GM12878 (cell line): Measurements from ENCODE around the gene ADAM15. TPM values are rescaled to one million over a fixed set of nuclear protein-coding genes. Genes with fewer than 3 reads are reported as not detected.
A peak's percentile ranks its signal among the peaks of the same experiment; 100 is the strongest.

Source experiments
- ATAC-seq: fragments of 200-7000 bp; cut with Tn5 transposase; 3 replicates; pipeline ENCODE4 v1.9.1; 2020; ENCODE audit warnings: mild to moderate bottlenecking, moderate library complexity
- BruUV-seq: library from RNA; stranded (reverse); fragments of 400-500 nt; replicated peaks from 2 replicates; lab custom pipeline; 2021; lab: Mats Ljungman, UMichigan
- CTCF ChIA-PET: fragments of 300-600 bp; sonication (Branson Sonifier 250); formaldehyde crosslinking; extraction: SDS; loops from one replicate; lab custom pipeline; 2021; ENCODE audit warnings: inconsistent platforms; lab: Yijun Ruan, JAX
- POLR2A ChIA-PET: fragments of 350-600 bp; formaldehyde crosslinking; extraction: SDS; loops from one replicate; lab custom pipeline; 2021; ENCODE audit warnings: inconsistent platforms; lab: Charles Lee
- RAD21 ChIA-PET: fragments of 300-600 bp; sonication (Branson Sonifier 250); formaldehyde crosslinking; loops from one replicate; lab custom pipeline; 2023; ENCODE audit warnings: antibody characterized with exemption; ENCODE audit not compliant: unreplicated experiment; lab: Charles Lee
- SMC1A ChIA-PET: fragments of 300-600 bp; sonication (Branson Sonifier 250); formaldehyde crosslinking; loops from one replicate; lab custom pipeline; 2023; ENCODE audit not compliant: unreplicated experiment, uncharacterized antibody; lab: Charles Lee
- DNase-seq: peaks from one replicate; pipeline ENCODE4 v3.0.0-alpha.2; 2011; ENCODE audit warnings: low read depth, low spot score
- FAIRE-seq: peaks from 3 replicates; lab custom pipeline; 2011; peaks lifted over from hg19 to GRCh38; lab: Jason Lieb, UNC
- H2AFZ ChIP-seq: 2 replicates; pipeline ENCODE4 v1.6.0; 2011; ENCODE audit warnings: low read depth, low read length, control low read depth; ENCODE audit not compliant: control insufficient read depth
- H3K27ac ChIP-seq: 2 replicates; pipeline ENCODE4 v1.5.1; 2011; ENCODE audit warnings: control low read depth; ENCODE audit not compliant: control insufficient read depth, insufficient read depth
- H3K27me3 ChIP-seq, 2 experiments: replicated peaks in 1 of 2; 2 replicates each; pipeline versions ENCODE4 v1.6.0 to v1.6.1; 2011; ENCODE audit warnings: low read length in 1 of 2; ENCODE audit not compliant: control insufficient read depth in 2 of 2, insufficient read depth in 2 of 2
- H3K36me3 ChIP-seq, 2 experiments: 2 replicates each; pipeline ENCODE4 v1.5.1; 2011; ENCODE audit warnings: low read length in 1 of 2; ENCODE audit not compliant: control insufficient read depth in 2 of 2, insufficient read depth in 2 of 2
- H3K4me1 ChIP-seq: 2 replicates; pipeline ENCODE4 v1.6.1; 2011; ENCODE audit warnings: mild to moderate bottlenecking, low read length, moderate library complexity, mixed read lengths; ENCODE audit not compliant: control insufficient read depth, insufficient read depth
- H3K4me2 ChIP-seq: 2 replicates; pipeline ENCODE4 v1.6.0; 2011; ENCODE audit warnings: control low read depth; ENCODE audit not compliant: control insufficient read depth, insufficient read depth
- H3K4me3 ChIP-seq: fragments of 200-600 bp; sonication (generic); 2 replicates; pipeline ENCODE4 v1.5.1; 2016
- H3K79me2 ChIP-seq: 2 replicates; pipeline ENCODE4 v1.6.0; 2011; ENCODE audit warnings: low read length; ENCODE audit not compliant: control insufficient read depth, insufficient read depth
- H3K9ac ChIP-seq: 2 replicates; pipeline ENCODE4 v1.8.0; 2011; ENCODE audit warnings: low read length, control low read depth, mixed read lengths; ENCODE audit not compliant: control insufficient read depth, insufficient read depth
- H3K9me3 ChIP-seq: replicated peaks from 3 replicates; pipeline ENCODE4 v1.5.1; 2011; ENCODE audit warnings: mild to moderate bottlenecking, low read length; ENCODE audit not compliant: control insufficient read depth, insufficient read depth
- H4K20me1 ChIP-seq: 2 replicates; pipeline ENCODE4 v1.6.0; 2011; ENCODE audit not compliant: control insufficient read depth, insufficient read depth
- BRCA1 ChIP-seq: IDR thresholded peaks from 2 replicates; pipeline ENCODE4 v1.6.1; 2011; ENCODE audit warnings: low read depth, low read length, improper control_type of control experiment
- CHD2 ChIP-seq: IDR thresholded peaks from 2 replicates; pipeline ENCODE4 v1.6.1; 2011; ENCODE audit warnings: low read depth, low read length, improper control_type of control experiment, borderline replicate concordance
- CREM ChIP-seq: IDR thresholded peaks from 2 replicates; pipeline ENCODE4 v1.6.1; 2014; ENCODE audit warnings: antibody characterized with exemption, low read depth
- FOXM1 ChIP-seq: IDR thresholded peaks from 2 replicates; pipeline ENCODE4 v1.6.1; 2012; ENCODE audit warnings: low read depth, mild to moderate bottlenecking, inconsistent platforms, low read length, moderate library complexity
- GATAD2B ChIP-seq: fragments of 450-650 bp; conservative IDR thresholded peaks from 2 replicates; pipeline ENCODE4 v1.6.1; 2017; ENCODE audit warnings: low read depth, mild to moderate bottlenecking, moderate library complexity
- KAT2A ChIP-seq: conservative IDR thresholded peaks from 2 replicates; pipeline ENCODE4 v1.6.1; 2011; ENCODE audit warnings: low read depth, low read length; ENCODE audit not compliant: control insufficient read depth
- MEF2A ChIP-seq: IDR thresholded peaks from 2 replicates; pipeline ENCODE4 v1.6.1; 2011; ENCODE audit warnings: low read depth, mild to moderate bottlenecking, low read length, moderate library complexity; ENCODE audit not compliant: insufficient read depth
- NR2C1 ChIP-seq: fragments of 450-650 bp; IDR thresholded peaks from 2 replicates; pipeline ENCODE4 v1.6.1; 2017; ENCODE audit warnings: antibody characterized with exemption, mild to moderate bottlenecking, moderate library complexity
- NRF1 ChIP-seq: conservative IDR thresholded peaks from 2 replicates; pipeline ENCODE4 v1.6.1; 2011; ENCODE audit warnings: mild to moderate bottlenecking, low read depth, low read length, improper control_type of control experiment
- SIX5 ChIP-seq: IDR thresholded peaks from 2 replicates; pipeline ENCODE4 v1.6.1; 2011; ENCODE audit warnings: mild to moderate bottlenecking, low read depth, low read length, moderate library complexity; ENCODE audit not compliant: severe bottlenecking
- SMC3 ChIP-seq: IDR thresholded peaks from 2 replicates; pipeline ENCODE4 v1.6.1; 2011; ENCODE audit warnings: low read length, improper control_type of control experiment, borderline replicate concordance
- SPI1 ChIP-seq: IDR thresholded peaks from 2 replicates; pipeline ENCODE4 v1.6.1; 2011; ENCODE audit warnings: low read depth, mild to moderate bottlenecking, low read length, moderate library complexity, borderline replicate concordance; ENCODE audit not compliant: insufficient read depth
- WGBS: methylation state at CpG from one replicate; pipeline ENCODE4 v1.1.6; 2016; ENCODE audit warnings: low lambda C conversion rate; ENCODE audit not compliant: insufficient replicate concordance, insufficient coverage; ENCODE audit errors: missing lambda C conversion rate; 5-methylcytosine and 5-hydroxymethylcytosine counted together
- in situ Hi-C: fragments of 300-500 bp; cut with MboI; formaldehyde crosslinking; loops from 9 replicates; pipeline ENCODE4 v1.14.3; 2018; ENCODE audit warnings: mixed read lengths
- intact Hi-C: fragments of 100-400 bp; cut with micrococcal nuclease; formaldehyde crosslinking; loops from one replicate; pipeline ENCODE4 v1.14.2; 2022; ENCODE audit not compliant: unreplicated experiment
- polyA plus RNA-seq, 11 experiments: library from polyadenylated mRNA; depleted of rRNA in 4 of 11; unstranded in 6 of 11; stranded (reverse) in 5 of 11; fragments of >200 nt; fragmentation: Nextera tagmentation in 4 of 11; fragmentation: Illumina TruSeq in 1 of 11; extraction: Ambion mirVana in 4 of 11; extraction: Trizol in 1 of 11; gene quantifications; 1 replicate in 1 of 11; 2 replicates in 10 of 11; pipeline versions ENCODE4 v1.2.1 to v1.2.3, GENCODE V29; 2011 to 2016; ENCODE audit warnings: inconsistent platforms in 2 of 11, missing spikeins in 2 of 11, low read depth in 1 of 11
- total RNA-seq, 4 experiments: library from RNA; depleted of rRNA in 3 of 4; stranded (reverse); fragments of >200 nt in 3 of 4; fragmentation: Illumina TruSeq in 1 of 4; extraction: Trizol in 1 of 4; gene quantifications; 2 replicates each; pipeline versions ENCODE4 v1.2.1 to v1.2.3, GENCODE V29; 2013 to 2021
- TF ChIP-seq, protein P1 (sequence below): fragments of 450-650 bp; IDR thresholded peaks from 2 replicates; pipeline ENCODE4 v1.6.1; 2017; ENCODE audit warnings: mild to moderate bottlenecking
- TF ChIP-seq, protein P2 (sequence below), 3 experiments: IDR thresholded peaks in 2 of 3; conservative IDR thresholded peaks in 1 of 3; 2 replicates each; pipeline ENCODE4 v1.5.1; 2011; ENCODE audit warnings: low read depth in 3 of 3, low read length in 3 of 3, mild to moderate bottlenecking in 3 of 3, control low read depth in 2 of 3, moderate library complexity in 2 of 3, inconsistent platforms in 1 of 3, mixed read lengths in 1 of 3; ENCODE audit not compliant: control insufficient read depth in 2 of 3, insufficient read depth in 1 of 3; ENCODE audit errors: extremely low read depth in 1 of 3
- TF ChIP-seq, protein P3 (sequence below): fragments of 450-650 bp; IDR thresholded peaks from 2 replicates; pipeline ENCODE4 v1.6.1; 2017; ENCODE audit warnings: mild to moderate bottlenecking, moderate library complexity

The ADAM15 gene
- total and polyA plus RNA-seq, 10 of the 15 experiments (the other 5 are each of a cell fraction or from before 2014, with no cell fraction given): 0.29 to 38.8 (median 14.7) TPM

DNA sequence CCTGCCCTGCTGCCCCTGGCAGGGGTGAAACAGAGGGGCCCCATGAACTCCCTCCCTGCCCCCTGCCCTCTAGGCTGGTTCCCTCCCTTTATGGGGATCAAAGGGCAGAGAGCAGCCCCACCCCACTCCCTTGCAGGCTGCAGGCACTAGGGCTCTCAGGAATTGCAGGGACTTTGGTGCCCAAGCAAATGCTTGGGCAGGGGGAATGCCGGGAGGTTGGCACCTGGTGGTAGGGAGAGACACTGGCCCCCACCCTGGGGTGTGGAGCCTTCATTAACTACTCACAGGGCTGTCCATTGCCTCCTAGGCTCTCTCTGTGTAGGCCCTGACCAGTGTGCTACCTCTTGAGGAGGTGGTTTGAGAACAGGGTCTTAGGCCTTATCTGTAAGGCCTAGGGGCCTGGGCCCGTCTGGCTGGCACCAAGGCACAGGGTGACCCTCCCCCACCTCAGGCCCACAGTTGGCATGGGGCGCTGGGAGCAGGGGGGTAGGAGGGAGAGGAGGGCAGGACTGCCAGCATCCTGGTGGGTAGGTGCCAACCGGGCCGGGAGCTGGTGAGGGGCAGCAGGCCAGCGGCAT, 43.8 kb upstream of the ADAM15 start:
- ChIA-PET POLR2A (interaction anchor here (0.5 to 1.7 kb wide), 7 partner anchors 9 to 71 kb away, joined by 3 to 5 read pairs (median 4); partner anchors contain the start of genes PBXIP1, PMVK and SHC1), CTCF (interaction anchor here (1.5 to 3.6 kb wide), 2 partner anchors 10 to 67 kb away, joined by 3 to 27 read pairs; no protein-coding TSS in a partner anchor), SMC1A (interaction anchor here (1.1 to 1.3 kb wide), 3 partner anchors 8 to 36 kb away, joined by 3 read pairs; no protein-coding TSS in a partner anchor), RAD21 (interaction anchor here (0.7 to 1.5 kb wide), 2 partner anchors 24 to 37 kb away, joined by 3 read pairs; partner anchors contain the start of gene FLAD1)
- no peak overlapping the region for H3K4me3 ChIP-seq
- FAIRE-seq (no peak), DNase-seq (no peak), ATAC-seq (no peak)
- peaks cover 0 to 7% of the 10 kb centered on the region in 2 experiments; a peak in 3 of 4 replicates for H3K36me3 ChIP-seq
- H4K20me1 ChIP-seq: 0 out of 2 replicates have a peak, but pooled peaks cover 3% of the 10 kb centered on the region
- 80% methylated on average over 6 of the region's 6 CpGs for WGBS
- H3K9me3 ChIP-seq: no peaks in the 10 kb centered on the region
- H2AFZ ChIP-seq: no peak overlapping the region
- peaks cover 56% of the 10 kb centered on the region for H3K4me1 ChIP-seq
- H3K4me2 ChIP-seq: 0 out of 2 replicates have a peak overlapping the region, but pooled peaks have one; percentile 32
- no TSS peak for BruUV-seq
- H3K27me3 ChIP-seq: no peaks in the 10 kb centered on the region
- in situ Hi-C loops (no loop called here), intact Hi-C loops (no loop called here)
- no peak overlapping the region for H3K27ac ChIP-seq
- H3K79me2 ChIP-seq: peaks cover 60% of the 10 kb centered on the region
- H3K9ac ChIP-seq: no peak overlapping the region
- TF ChIP-seq, protein P1, sequence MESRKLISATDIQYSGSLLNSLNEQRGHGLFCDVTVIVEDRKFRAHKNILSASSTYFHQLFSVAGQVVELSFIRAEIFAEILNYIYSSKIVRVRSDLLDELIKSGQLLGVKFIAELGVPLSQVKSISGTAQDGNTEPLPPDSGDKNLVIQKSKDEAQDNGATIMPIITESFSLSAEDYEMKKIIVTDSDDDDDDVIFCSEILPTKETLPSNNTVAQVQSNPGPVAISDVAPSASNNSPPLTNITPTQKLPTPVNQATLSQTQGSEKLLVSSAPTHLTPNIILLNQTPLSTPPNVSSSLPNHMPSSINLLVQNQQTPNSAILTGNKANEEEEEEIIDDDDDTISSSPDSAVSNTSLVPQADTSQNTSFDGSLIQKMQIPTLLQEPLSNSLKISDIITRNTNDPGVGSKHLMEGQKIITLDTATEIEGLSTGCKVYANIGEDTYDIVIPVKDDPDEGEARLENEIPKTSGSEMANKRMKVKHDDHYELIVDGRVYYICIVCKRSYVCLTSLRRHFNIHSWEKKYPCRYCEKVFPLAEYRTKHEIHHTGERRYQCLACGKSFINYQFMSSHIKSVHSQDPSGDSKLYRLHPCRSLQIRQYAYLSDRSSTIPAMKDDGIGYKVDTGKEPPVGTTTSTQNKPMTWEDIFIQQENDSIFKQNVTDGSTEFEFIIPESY: no peak
- TF ChIP-seq KAT2A: no peak
- TF ChIP-seq SIX5: no peak
- no peak for TF ChIP-seq BRCA1
- TF ChIP-seq, protein P2, sequence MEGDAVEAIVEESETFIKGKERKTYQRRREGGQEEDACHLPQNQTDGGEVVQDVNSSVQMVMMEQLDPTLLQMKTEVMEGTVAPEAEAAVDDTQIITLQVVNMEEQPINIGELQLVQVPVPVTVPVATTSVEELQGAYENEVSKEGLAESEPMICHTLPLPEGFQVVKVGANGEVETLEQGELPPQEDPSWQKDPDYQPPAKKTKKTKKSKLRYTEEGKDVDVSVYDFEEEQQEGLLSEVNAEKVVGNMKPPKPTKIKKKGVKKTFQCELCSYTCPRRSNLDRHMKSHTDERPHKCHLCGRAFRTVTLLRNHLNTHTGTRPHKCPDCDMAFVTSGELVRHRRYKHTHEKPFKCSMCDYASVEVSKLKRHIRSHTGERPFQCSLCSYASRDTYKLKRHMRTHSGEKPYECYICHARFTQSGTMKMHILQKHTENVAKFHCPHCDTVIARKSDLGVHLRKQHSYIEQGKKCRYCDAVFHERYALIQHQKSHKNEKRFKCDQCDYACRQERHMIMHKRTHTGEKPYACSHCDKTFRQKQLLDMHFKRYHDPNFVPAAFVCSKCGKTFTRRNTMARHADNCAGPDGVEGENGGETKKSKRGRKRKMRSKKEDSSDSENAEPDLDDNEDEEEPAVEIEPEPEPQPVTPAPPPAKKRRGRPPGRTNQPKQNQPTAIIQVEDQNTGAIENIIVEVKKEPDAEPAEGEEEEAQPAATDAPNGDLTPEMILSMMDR (IDR thresholded peaks at IDR 0.05 in 2 of 3, conservative IDR thresholded peaks at IDR 0.05 in 1 of 3; ENCODE audit: control insufficient read depth in 2 of 3, extremely low read depth in 1 of 3, insufficient read depth in 1 of 3, low read depth in 3 of 3, low read length in 3 of 3): no peak
- TF ChIP-seq SMC3: no peak
- no peak for TF ChIP-seq GATAD2B
- TF ChIP-seq FOXM1: no peak
- TF ChIP-seq NRF1: no peak
- no peak for TF ChIP-seq SPI1
- TF ChIP-seq CREM: no peak
- TF ChIP-seq NR2C1: no peak
- TF ChIP-seq CHD2: no peak
- TF ChIP-seq MEF2A: no peak
- TF ChIP-seq, protein P3, sequence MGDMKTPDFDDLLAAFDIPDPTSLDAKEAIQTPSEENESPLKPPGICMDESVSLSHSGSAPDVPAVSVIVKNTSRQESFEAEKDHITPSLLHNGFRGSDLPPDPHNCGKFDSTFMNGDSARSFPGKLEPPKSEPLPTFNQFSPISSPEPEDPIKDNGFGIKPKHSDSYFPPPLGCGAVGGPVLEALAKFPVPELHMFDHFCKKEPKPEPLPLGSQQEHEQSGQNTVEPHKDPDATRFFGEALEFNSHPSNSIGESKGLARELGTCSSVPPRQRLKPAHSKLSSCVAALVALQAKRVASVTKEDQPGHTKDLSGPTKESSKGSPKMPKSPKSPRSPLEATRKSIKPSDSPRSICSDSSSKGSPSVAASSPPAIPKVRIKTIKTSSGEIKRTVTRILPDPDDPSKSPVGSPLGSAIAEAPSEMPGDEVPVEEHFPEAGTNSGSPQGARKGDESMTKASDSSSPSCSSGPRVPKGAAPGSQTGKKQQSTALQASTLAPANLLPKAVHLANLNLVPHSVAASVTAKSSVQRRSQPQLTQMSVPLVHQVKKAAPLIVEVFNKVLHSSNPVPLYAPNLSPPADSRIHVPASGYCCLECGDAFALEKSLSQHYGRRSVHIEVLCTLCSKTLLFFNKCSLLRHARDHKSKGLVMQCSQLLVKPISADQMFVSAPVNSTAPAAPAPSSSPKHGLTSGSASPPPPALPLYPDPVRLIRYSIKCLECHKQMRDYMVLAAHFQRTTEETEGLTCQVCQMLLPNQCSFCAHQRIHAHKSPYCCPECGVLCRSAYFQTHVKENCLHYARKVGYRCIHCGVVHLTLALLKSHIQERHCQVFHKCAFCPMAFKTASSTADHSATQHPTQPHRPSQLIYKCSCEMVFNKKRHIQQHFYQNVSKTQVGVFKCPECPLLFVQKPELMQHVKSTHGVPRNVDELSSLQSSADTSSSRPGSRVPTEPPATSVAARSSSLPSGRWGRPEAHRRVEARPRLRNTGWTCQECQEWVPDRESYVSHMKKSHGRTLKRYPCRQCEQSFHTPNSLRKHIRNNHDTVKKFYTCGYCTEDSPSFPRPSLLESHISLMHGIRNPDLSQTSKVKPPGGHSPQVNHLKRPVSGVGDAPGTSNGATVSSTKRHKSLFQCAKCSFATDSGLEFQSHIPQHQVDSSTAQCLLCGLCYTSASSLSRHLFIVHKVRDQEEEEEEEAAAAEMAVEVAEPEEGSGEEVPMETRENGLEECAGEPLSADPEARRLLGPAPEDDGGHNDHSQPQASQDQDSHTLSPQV: no peak
